ENCODE data around the gene SPTB. TPM values are rescaled to one million over a fixed set of nuclear protein-coding genes. Genes with fewer than 3 reads are reported as not detected.

Gene SPTB
- total RNA-seq, 1 experiment from 2014 or later, result 2.3 TPM

DNA sequence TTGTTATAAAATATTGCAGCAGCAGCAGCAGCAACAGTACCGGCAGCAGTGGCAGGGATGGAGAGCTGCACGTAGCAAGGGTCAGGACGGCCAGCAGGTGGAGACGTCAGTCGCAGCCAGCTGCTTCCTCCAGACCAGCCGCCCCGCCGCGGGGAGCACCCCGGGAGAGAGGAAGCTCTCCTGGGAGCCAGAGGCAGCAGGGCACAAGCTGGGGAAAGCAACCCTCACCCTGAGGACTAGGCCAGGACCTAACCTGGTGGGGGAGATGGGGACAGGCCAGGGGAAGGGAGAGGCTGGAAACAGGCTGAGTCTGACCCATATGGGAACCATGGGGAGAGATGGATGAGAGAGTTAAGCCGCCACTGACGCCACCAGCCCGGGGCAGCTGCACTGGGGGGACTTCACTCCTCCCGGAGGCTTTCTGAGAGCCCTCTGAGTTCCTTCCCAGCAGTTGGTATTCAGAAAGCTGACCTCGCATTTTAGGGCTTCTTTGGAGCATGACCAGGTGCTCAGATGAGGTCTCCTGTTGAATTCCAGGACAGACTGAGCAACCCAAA, 56.3 kb downstream of the SPTB start:
- Histone ChIP-seq H2BK15ac (ENCODE audit: low read depth, low read length) (no peak overlapping the region), H4K8ac (replicated peaks; ENCODE audit: insufficient read length, low read depth, low read length) (no peak overlapping the region), H2BK12ac (ENCODE audit: insufficient read length, low read depth, low read length) (no peak overlapping the region), H3K79me2 (ENCODE audit: insufficient read depth, low read length) (no peaks in the 10 kb centered on the region), H3K27me3 (ENCODE audit: insufficient read depth, low read length) (no peaks in the 10 kb centered on the region), H3K14ac (ENCODE audit: insufficient read depth, low read length) (no peak overlapping the region; the same call in 1 of the 2 replicates), H2AK5ac (ENCODE audit: insufficient read length, low read length) (no peak overlapping the region), H4K20me1 (ENCODE audit: control insufficient read depth, insufficient read depth, insufficient read length) (no peaks in the 10 kb centered on the region), H3K9me3 (ENCODE audit: control insufficient read depth, low read depth, low read length) (no peaks in the 10 kb centered on the region), H3K23me2 (ENCODE audit: insufficient read length, low read depth, low read length, poor library complexity, severe bottlenecking) (no peaks in the 10 kb centered on the region), H2BK120ac (ENCODE audit: low read depth, low read length, poor library complexity, severe bottlenecking) (no peak overlapping the region), H2BK20ac (ENCODE audit: low read depth, low read length, poor library complexity, severe bottlenecking) (no peak overlapping the region), H3K4me1 (ENCODE audit: insufficient read depth, low read length) (peaks cover 2% of the 10 kb centered on the region; the same call in 1 of the 2 replicates), H3T11ph (ENCODE audit: low read length) (no peak overlapping the region), H2BK5ac (ENCODE audit: insufficient read length, low read length) (no peak overlapping the region), H3K23ac (ENCODE audit: insufficient read length, low read depth, low read length) (no peak overlapping the region), H2AFZ (ENCODE audit: low read length) (no peak overlapping the region), H3K4ac (ENCODE audit: low read depth, low read length) (no peak overlapping the region), H3K18ac (ENCODE audit: insufficient read length, low read depth, low read length) (no peak overlapping the region), H3K9ac (ENCODE audit: extremely low read depth, insufficient read length, low read length) (no peak overlapping the region), H3K27ac (ENCODE audit: insufficient read length, low read depth, low read length) (no peak overlapping the region), H3K79me1 (ENCODE audit: insufficient read depth, low read depth, low read length, poor library complexity, severe bottlenecking) (no peaks in the 10 kb centered on the region), H4K91ac (ENCODE audit: insufficient read length, low read depth, low read length) (no peak overlapping the region), H4K5ac (ENCODE audit: insufficient read length, low read depth, low read length) (no peak overlapping the region), H3K56ac (ENCODE audit: insufficient read length, low read depth, low read length) (no peak overlapping the region), H3K4me2 (ENCODE audit: insufficient read depth, insufficient read length, low read length) (peak overlapping the region; percentile 23)
- no peaks in the 10 kb centered on the region for H3K36me3 Mint-ChIP-seq (ENCODE audit: insufficient read depth in 1 of 3, low read depth in 3 of 3)
- H3K4me3 Mint-ChIP-seq, result 0 out of 5 replicates have a peak overlapping the region, but pooled peaks of 1 of the 2 experiments have one; percentile 21
- no peaks in the 10 kb centered on the region for H3K9me3 Mint-ChIP-seq
- peaks cover 17 to 34% of the 10 kb centered on the region in 2 experiments for H3K4me1 Mint-ChIP-seq
- no peak overlapping the region for H3K27ac Mint-ChIP-seq
- H3K27me3 Mint-ChIP-seq (ENCODE audit: low read depth), result peaks cover 20% of the 10 kb centered on the region
- TF ChIP-seq, protein P1, sequence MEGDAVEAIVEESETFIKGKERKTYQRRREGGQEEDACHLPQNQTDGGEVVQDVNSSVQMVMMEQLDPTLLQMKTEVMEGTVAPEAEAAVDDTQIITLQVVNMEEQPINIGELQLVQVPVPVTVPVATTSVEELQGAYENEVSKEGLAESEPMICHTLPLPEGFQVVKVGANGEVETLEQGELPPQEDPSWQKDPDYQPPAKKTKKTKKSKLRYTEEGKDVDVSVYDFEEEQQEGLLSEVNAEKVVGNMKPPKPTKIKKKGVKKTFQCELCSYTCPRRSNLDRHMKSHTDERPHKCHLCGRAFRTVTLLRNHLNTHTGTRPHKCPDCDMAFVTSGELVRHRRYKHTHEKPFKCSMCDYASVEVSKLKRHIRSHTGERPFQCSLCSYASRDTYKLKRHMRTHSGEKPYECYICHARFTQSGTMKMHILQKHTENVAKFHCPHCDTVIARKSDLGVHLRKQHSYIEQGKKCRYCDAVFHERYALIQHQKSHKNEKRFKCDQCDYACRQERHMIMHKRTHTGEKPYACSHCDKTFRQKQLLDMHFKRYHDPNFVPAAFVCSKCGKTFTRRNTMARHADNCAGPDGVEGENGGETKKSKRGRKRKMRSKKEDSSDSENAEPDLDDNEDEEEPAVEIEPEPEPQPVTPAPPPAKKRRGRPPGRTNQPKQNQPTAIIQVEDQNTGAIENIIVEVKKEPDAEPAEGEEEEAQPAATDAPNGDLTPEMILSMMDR (conservative IDR thresholded peaks at IDR 0.05), result peak; percentile 90
- DNase-seq, result peak; percentile 86
- WGBS (ENCODE audit: extremely low coverage, insufficient read length, low lambda C conversion rate), result no CpG with 5 or more reads among the region's 15 CpGs
